Neural cell (in vitro differentiated cells): ENCODE measurements around the gene GRIA1. TPM values are rescaled to one million over a fixed set of nuclear protein-coding genes. Genes with fewer than 3 reads are reported as not detected.

ENCODE experiments used
- H2AFZ ChIP-seq: fragments of 200-600, 300-800 bp; sonication (generic), shearing (Covaris generic); 2 replicates; pipeline ENCODE4 v1.6.0; 2014; ENCODE audit warnings: low read depth, mild to moderate bottlenecking, antibody characterized with exemption, low read length, moderate library complexity
- H3F3A ChIP-seq: fragments of 200-600 bp; shearing (Covaris generic); 2 replicates; pipeline ENCODE4 v1.6.1; 2016; ENCODE audit warnings: mild to moderate bottlenecking, moderate library complexity, mixed read lengths, antibody characterized with exemption, low read length; ENCODE audit not compliant: insufficient read depth, poor library complexity, severe bottlenecking
- H3K27ac ChIP-seq: fragments of 200-600, 300-800 bp; sonication (generic), shearing (Covaris generic); 2 replicates; pipeline ENCODE4 v1.5.1; 2014; ENCODE audit warnings: mild to moderate bottlenecking, low read length, moderate library complexity
- H3K27me3 ChIP-seq: fragments of 300-800, 200-600 bp; sonication (generic), shearing (Covaris generic); 2 replicates; pipeline ENCODE4 v1.6.0; 2014; ENCODE audit warnings: mild to moderate bottlenecking, low read depth, low read length, moderate library complexity; ENCODE audit not compliant: insufficient read depth
- H3K36me3 ChIP-seq: fragments of 300-800, 200-600 bp; sonication (generic), shearing (Covaris generic); 2 replicates; pipeline ENCODE4 v1.5.1; 2014; ENCODE audit warnings: mild to moderate bottlenecking, antibody characterized with exemption, low read length, moderate library complexity; ENCODE audit not compliant: insufficient read depth
- H3K4me2 ChIP-seq: fragments of 300-800, 200-600 bp; sonication (generic), shearing (Covaris generic); 2 replicates; pipeline ENCODE4 v1.6.0; 2014; ENCODE audit warnings: mild to moderate bottlenecking, low read length
- H3K4me3 ChIP-seq: fragments of 300-800, 200-600 bp; sonication (generic), shearing (Covaris generic); 2 replicates; pipeline ENCODE4 v1.5.1; 2014; ENCODE audit warnings: mild to moderate bottlenecking, low read length, moderate library complexity
- H3K79me2 ChIP-seq: fragments of 200-600 bp; shearing (Covaris generic); replicated peaks from 2 replicates; pipeline ENCODE4 v1.6.0; 2014; ENCODE audit warnings: mild to moderate bottlenecking, low read length, moderate library complexity; ENCODE audit not compliant: insufficient read depth
- H3K9ac ChIP-seq: fragments of 300-800, 200-600 bp; sonication (generic), shearing (Covaris generic); 2 replicates; pipeline ENCODE4 v1.6.1; 2016; ENCODE audit warnings: mild to moderate bottlenecking, low read length, mixed read lengths
- H3K9me2 ChIP-seq: fragments of 200-600 bp; shearing (Covaris generic); 2 replicates; pipeline ENCODE4 v1.6.1; 2016; ENCODE audit warnings: mild to moderate bottlenecking, low read length, mixed read lengths; ENCODE audit not compliant: insufficient read depth
- H3K9me3 ChIP-seq: fragments of 200-600, 300-800 bp; sonication (generic), shearing (Covaris generic); 2 replicates; pipeline ENCODE4 v1.6.1; 2016; ENCODE audit warnings: mild to moderate bottlenecking, mixed run types, low read length, moderate library complexity, mixed read lengths
- H4K20me1 ChIP-seq: fragments of 200-600 bp; shearing (Covaris generic); 2 replicates; pipeline ENCODE4 v1.6.1; 2016; ENCODE audit warnings: mild to moderate bottlenecking, mixed run types; ENCODE audit not compliant: insufficient read depth
- CTCF ChIP-seq: fragments of 450-650 bp; IDR thresholded peaks from 2 replicates; pipeline ENCODE4 v1.5.1; 2014; ENCODE audit warnings: antibody characterized with exemption, mild to moderate bottlenecking, moderate library complexity; ENCODE audit not compliant: poor library complexity, severe bottlenecking
- EP300 ChIP-seq: fragments of 450-650 bp; conservative IDR thresholded peaks from 2 replicates; pipeline ENCODE4 v1.6.1; 2014; ENCODE audit warnings: antibody characterized with exemption, mild to moderate bottlenecking, moderate library complexity; ENCODE audit not compliant: poor library complexity, severe bottlenecking
- EZH2 ChIP-seq: fragments of 200-600, 300-800 bp; shearing (Covaris generic), sonication (generic); IDR thresholded peaks from 2 replicates; pipeline ENCODE4 v1.6.1; 2014; ENCODE audit warnings: antibody characterized with exemption, low read length, borderline replicate concordance, mild to moderate bottlenecking; ENCODE audit not compliant: insufficient read depth, poor library complexity, severe bottlenecking
- MXI1 ChIP-seq: fragments of 450-650 bp; conservative IDR thresholded peaks from 2 replicates; pipeline ENCODE4 v1.6.1; 2014; ENCODE audit warnings: antibody characterized with exemption, mild to moderate bottlenecking; ENCODE audit not compliant: poor library complexity, severe bottlenecking
- POLR2AphosphoS5 ChIP-seq: IDR thresholded peaks from 2 replicates; pipeline ENCODE4 v1.6.1; 2012
- RAD21 ChIP-seq: fragments of 450-650 bp; conservative IDR thresholded peaks from 2 replicates; pipeline ENCODE4 v1.6.1; 2014; ENCODE audit warnings: antibody characterized with exemption, mild to moderate bottlenecking, moderate library complexity
- REST ChIP-seq: IDR thresholded peaks from 2 replicates; pipeline ENCODE4 v1.6.1; 2012; ENCODE audit warnings: borderline replicate concordance
- SMC3 ChIP-seq: fragments of 450-650 bp; conservative IDR thresholded peaks from 2 replicates; pipeline ENCODE4 v1.6.1; 2014; ENCODE audit warnings: antibody characterized with exemption, mild to moderate bottlenecking, moderate library complexity; ENCODE audit not compliant: poor library complexity
- TAF1 ChIP-seq: IDR thresholded peaks from 2 replicates; pipeline ENCODE4 v1.6.1; 2012; ENCODE audit warnings: low read depth
- polyA plus RNA-seq: library from polyadenylated mRNA; depleted of rRNA; stranded (reverse); fragments of >200 nt; gene quantifications from 2 replicates; pipeline ENCODE4 v1.2.3, GENCODE V29; 2014

GRIA1 gene
- polyA plus RNA-seq, 1 donor from 2014 or later = 59.6 TPM

- Histone ChIP-seq H3K4me3 (no peak overlapping the region), H3K27ac (no peak overlapping the region), H3K4me2 (no peak overlapping the region)
These were observed 168.1 kb downstream of the GRIA1 start for GRCh38 chr5:153658606-153659005.

GRCh38 chr5:153659039-153659736, 168.7 kb downstream of the GRIA1 start:
- H3F3A ChIP-seq = no peaks in the 10 kb centered on the region
- H3K9ac ChIP-seq = no peak overlapping the region
- no peak overlapping the region for H3K4me3 ChIP-seq
- no peaks in the 10 kb centered on the region for H3K79me2 ChIP-seq
- no peak overlapping the region for H3K27ac ChIP-seq
- no peaks in the 10 kb centered on the region for H3K36me3 ChIP-seq
- no peaks in the 10 kb centered on the region for H4K20me1 ChIP-seq
- H3K4me2 ChIP-seq = no peak overlapping the region
- no peaks in the 10 kb centered on the region for H3K9me3 ChIP-seq
- no peak overlapping the region for H2AFZ ChIP-seq
- H3K9me2 ChIP-seq = no peaks in the 10 kb centered on the region
- no peaks in the 10 kb centered on the region for H3K27me3 ChIP-seq
- TF ChIP-seq REST = no peak
- TF ChIP-seq POLR2AphosphoS5 = no peak
- TF ChIP-seq CTCF = no peak
- TF ChIP-seq SMC3 = no peak
- TF ChIP-seq MXI1 = no peak

More at GRCh38 chr5:153658606-153659005, 168.1 kb downstream of the GRIA1 start:
- Histone ChIP-seq H3K79me2 (no peaks in the 10 kb centered on the region), H4K20me1 (no peaks in the 10 kb centered on the region), H3F3A (no peaks in the 10 kb centered on the region), H3K9ac (no peak overlapping the region), H3K9me3 (no peaks in the 10 kb centered on the region), H3K27me3 (no peaks in the 10 kb centered on the region), H3K9me2 (no peaks in the 10 kb centered on the region), H2AFZ (no peak overlapping the region), H3K36me3 (no peaks in the 10 kb centered on the region)
- TF ChIP-seq MXI1 = no peak
- no peak for TF ChIP-seq EZH2
- TF ChIP-seq POLR2AphosphoS5 = no peak
- no peak for TF ChIP-seq RAD21
- no peak for TF ChIP-seq REST
- TF ChIP-seq CTCF = no peak
- TF ChIP-seq EP300 = no peak
- no peak for TF ChIP-seq TAF1
- no peak for TF ChIP-seq SMC3
